GM18526 (cell line): ENCODE data around the gene USP48.

Experiments used
- POLR2A ChIP-seq: IDR thresholded peaks from 3 replicates; pipeline ENCODE4 v1.6.1; 2011; ENCODE audit not compliant: insufficient read length; ENCODE audit errors: extremely low read depth

USP48 gene

DNA sequence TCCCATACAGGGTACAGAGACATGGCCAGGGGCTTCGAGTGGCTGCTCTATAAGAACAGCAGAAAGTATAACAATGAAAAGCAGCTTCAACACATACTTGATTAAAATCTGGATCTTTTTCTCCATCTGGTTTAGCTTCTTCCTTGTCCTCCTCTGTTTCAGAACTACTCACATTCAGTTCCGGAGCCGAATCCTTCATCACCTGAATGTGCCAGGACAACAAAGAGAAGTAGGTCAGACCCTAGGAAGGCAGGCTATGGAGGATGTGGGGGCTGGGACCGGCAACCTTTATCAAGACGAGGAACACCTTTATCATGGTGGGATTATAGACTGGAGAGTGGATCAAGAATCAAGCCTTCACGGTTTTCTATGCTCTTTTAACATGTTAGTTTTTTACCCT, 81.5 kb downstream of the USP48 start:
- TF ChIP-seq POLR2A, result no peak

DNA sequence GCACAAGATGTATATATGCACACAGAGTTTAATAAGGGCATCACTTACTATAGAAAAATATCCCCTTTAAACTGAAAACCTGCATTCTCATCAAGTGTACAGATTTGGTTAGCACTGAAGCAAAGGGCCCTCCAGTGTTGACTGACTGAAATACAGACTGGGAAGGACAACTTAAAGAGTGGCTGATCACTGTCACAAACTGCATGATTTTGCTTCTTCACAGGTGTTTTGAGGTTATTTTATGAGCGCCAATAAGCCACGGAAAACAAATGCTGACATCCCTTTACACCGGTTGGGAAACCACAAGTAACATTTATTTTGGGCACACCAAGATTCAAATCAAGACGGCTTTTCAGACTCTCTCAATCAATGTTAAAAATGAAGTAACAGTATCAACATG, 82.9 kb downstream of the USP48 start:
- TF ChIP-seq POLR2A, result no peak

DNA sequence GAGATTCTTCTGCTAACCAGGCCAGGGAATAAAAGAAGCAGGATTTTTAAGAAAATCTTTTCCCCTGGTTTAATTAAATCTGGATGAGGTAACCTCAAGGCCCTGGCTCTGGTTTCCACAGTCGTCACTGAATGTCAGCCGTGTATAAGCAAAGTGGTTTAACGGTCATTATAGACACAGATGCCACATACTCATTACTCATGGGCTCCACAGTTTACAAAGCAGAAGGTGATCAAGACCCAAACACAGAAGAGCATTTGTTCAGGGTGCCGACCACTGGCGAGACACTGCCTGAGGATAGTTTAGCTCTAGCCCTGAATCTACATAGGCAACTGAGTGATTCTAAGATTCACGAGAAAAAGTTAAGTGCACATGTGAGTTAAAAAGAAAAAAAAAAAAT, 86.0 kb downstream of the USP48 start:
- TF ChIP-seq POLR2A, result no peak

DNA sequence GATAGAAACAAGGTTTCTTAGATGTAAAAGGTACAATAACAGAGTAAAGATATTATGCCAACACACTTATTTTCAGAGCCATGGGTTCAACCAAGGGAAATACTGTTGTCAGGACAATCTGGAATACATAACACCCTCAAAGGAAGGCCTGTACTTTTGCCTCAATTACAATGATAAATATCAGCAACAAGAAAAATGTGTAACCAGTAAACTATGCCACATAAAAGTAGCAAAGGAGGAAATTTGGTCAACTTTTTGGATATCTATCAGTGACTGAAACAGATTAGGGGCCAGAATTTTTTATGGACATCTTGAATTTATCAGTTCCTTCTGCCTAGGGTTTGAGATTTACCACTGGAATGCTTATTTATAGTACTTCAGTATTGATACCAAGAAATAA, 89.2 kb downstream of the USP48 start:
- no peak for TF ChIP-seq POLR2A

DNA sequence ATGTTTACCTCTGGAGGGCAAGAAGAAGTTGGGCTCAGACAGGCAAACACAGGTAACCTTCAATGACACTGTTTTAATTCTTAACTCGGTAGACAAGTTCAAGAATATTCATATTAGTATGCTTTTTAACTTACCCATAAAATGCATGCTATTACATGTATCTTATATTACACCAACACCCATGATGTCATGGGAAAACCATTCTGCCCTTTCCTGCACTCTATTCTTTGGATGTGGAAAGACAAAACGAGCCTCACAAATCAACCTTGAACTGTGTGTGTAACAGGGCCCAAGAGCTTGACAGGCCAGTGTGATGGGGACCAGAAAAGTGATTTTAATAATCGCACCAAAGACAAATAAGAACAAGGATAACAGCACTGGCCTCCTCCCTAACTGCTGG, 91.2 kb downstream of the USP48 start:
- no peak for TF ChIP-seq POLR2A

DNA sequence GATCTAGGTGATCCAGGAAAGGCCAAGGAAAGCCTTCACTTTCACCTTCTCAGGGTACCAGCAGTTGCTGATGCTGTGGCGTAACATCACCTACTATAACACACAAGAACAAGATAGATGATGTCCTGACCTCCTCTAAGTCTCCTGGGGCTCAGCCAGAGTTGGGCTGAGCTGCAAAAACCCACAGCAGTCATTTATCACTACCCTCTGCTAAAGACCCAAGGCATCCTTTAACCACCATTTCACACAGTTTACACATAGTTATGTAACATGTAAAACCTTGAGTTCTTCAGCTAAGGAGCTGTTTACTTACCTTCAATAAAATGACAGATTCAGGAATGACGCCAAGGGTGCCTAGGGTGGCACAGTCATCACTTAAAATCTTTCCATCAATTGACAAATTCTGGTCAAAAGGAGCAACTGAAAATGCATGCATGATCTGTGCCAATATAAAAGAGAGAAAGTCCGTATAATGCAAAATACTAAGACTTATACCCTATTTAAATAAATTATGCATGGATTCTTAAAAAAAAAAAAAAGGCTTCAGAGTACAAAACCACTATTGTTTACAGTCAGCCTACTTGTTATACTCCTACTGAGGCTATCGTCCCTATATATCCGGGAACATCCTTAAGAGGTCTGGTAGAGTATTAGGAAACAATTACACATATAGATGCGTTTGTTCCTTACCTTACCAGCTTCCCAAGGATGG, 93.1 kb downstream of the USP48 start:
- no peak for TF ChIP-seq POLR2A

DNA sequence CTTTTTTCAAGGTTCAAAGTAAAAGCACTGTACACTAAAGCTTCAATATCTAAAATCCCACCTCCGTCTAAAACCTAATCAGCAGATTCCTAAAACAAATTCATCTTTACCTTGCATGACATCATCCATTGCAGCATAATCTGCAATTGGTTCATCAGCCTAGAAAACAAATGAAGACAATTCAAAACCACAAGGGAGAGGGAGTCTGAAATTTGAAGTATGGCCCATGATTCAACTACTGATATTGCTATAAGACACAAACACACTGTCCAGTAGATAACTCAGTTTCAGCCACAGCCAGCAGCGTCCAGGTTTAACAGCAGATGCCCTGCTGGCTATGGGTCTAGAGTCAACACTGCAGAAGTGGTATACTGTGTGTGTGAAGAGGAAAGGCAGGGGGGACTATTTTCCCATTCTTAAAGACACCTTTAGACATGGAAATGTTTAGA, 95.8 kb downstream of the USP48 start:
- no peak for TF ChIP-seq POLR2A

DNA sequence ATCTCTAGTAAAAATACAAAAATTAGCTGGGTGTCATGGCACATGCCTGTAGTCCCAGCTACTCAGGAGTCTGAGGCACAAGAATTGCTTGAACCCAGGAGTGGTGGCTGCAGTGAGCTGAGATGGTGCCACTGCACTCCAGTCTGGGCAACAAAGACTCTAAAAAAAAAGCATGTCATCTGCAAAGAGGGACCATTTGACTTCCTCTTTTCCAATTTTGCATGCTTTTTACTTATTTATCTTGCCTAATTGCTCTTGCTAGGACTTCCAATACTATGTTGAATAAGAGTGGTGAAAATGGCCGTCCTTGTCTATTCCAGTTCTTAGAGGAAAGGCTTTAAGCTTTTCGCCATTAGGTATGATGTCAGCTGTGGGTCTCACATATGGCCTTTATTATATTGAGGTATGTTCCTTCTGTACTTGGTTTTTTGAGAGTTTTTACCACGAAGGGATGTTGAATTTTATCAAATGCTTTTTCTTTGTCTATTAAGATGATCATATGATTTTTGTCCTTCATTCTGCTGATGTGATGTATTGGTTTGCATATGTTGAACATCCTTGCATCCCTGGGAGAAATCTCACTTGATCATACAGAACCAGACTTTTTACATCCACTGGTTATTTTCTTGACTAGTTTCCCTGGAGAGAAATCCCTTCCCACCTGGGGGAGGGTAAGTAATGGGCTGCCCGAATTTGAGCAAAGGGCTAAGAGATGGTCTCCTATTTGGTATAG, 96.8 kb downstream of the USP48 start:
- TF ChIP-seq POLR2A, result no peak

DNA sequence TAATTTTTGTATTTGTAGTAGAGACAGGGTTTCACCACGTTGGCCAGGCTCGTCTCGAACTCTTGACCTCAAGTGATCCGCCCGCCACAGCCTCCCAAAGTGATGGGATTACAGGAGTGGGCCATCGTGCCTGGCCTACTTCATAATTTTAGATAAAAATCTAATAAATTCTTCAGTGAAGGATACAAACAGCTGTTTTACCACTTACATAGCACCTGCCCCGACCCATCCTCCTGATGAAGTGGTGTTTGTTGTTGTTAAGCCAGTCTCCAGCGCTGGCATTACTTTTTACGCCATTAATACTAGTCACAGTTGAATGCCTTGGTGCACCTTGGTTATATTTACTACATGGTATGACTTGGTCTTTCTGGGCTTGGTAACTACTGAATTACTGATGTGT, 101.5 kb downstream of the USP48 start:
- TF ChIP-seq POLR2A, result no peak

DNA sequence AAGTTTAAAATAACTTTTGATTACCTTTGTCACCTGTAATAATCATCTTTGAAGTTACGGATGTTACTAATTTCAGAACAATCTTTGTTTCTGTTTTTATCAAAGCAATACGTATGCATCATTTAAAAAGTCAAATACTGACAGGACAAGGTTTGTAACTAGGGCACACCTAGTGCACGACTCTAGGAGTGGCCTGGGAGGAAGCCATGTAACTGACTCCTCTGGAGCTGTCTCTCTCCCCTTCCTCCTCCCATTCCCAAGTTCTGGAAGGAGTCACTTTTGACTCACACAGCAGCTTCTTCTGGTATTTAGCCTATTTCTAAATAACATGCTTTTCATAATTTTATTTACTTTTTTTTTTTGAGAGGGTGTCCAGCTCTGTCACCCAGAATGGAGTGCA, 102.0 kb downstream of the USP48 start:
- TF ChIP-seq POLR2A, result no peak

DNA sequence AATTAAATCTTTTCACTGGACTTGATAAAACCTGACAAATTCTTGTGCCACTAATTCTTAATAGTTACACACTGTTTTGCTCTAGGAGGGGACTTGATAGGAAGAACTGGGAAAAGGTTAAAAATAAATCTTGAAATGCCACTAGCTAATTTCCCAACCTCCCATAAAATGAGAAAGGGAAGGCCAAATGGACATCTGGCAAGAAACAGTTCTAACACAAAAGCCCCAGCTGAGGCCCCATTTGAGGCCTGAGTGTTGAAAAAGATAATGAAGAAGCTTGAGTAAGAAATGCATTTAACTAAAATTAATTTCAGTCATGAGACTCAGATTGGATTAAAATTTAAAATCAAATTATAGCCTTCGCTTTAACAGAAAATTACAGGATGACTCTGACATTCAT, 102.6 kb downstream of the USP48 start:
- no peak for TF ChIP-seq POLR2A

DNA sequence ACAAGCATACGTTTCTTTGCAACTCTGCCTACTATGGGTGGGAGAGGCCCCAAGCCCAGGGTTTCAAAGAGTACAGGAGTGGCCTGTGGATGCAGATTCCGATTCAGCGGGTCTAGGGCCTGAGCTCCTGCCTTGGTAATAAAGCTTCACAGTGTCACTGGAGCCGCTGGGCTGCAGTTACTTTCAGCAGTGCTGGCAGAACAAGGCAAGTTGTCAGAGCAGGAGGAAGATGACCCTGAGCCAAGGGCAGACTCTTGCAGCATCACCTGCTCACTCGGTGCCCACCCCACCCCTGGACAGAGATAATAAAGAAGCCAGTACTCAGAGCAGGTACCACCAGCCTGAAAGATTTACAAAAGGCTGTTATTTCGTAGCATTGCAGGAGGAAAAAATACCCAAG, 105.8 kb downstream of the USP48 start:
- TF ChIP-seq POLR2A, result no peak

DNA sequence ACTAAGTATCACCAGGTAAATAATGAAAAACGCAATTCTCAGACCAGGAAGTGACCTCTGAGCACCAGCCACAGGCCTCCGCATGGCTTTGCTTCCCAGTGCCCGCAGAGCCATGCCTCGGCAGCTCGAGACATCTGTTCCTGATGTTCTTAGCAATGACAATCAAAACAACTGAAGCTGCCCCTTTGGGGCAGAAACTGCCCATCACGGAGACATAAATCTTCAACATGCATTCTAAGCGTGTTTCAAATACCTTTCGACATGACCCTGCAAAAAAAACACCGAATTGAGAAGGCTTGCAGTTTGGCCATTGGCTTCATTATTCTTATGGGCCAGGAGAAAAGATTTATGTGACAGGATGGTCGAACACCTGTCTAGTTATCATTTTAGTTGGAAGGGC, 108.0 kb downstream of the USP48 start:
- no peak for TF ChIP-seq POLR2A

DNA sequence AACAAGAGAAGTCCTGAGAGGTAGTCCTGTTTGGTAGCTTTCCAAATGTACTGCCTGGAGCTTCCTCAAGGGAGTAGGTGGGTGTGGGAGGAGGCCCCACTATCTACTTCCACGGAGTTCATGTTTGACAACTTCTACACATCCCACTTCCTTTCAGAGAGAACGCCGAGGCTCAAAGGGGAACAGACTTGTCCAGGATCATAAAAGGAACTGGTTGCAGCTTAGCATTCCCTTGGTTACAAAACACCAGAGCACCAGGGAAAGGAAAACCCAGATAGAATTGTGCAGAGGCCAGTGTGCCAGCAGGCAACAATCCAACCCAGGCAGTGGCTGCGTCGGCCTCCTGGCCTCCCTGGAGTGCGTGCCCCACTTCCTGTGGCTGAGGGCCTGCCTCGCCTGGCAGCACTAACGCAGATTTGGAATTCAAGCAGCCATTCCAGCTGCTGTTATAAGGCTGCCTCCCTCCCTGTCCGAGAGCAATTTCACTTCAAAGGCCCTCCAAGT, 109.6 kb downstream of the USP48 start:
- TF ChIP-seq POLR2A, result no peak

DNA sequence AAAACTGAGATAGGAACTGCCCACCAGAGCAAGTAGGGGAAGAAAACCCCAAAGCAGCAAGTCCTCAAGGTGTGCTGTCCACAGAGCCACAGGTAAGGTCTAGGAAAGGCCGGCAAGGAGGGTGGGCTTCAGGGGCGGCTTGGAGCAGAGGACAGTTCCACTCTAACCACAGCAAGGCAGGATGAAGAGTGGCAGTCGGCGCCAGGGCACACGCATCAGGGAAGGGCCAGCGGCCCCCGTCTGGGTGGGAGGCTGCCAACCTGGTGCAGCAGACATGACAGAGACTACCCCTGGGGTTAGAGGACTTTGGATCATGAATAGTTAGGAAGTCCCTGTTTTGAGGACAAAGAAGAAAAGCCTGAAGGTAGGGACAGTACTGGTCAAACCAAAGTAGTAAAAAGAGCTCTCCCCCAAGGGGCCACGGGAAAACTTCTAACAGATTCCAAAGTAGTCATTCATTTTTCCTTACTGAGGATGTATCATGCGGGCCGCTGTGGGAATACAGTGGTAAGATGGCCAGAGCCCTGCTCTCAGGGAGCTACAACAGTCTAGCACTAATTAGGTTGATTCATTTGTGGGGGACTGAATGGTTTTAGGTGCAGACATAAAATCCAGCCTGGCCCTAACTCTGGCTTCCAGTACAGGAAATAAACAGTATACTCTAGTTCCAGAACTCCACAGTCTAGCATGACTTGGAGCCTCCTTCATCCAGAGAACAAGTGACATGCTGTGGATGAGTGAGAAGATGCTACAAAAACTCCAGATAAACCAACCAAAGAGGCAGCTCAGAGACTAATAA, 110.3 kb downstream of the USP48 start:
- no peak for TF ChIP-seq POLR2A

DNA sequence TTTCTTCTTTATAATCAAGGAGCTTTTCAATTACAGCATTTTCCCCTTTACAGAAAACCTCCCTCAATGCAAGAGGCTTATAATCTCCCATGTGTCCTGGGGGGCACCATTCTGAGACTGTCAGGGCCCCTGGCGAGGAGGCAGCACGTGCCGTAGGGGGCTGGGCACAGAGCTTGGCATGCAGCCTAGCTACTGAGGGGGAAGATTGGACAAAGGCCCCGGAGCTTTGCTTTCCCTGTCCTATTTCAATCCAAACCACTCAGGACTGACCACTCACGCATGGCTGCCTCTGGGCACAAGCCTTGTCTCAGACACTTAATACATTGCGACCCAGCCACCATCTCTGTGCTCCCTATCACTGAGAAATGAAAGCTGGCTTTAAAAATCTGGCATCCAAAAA, 111.0 kb downstream of the USP48 start:
- TF ChIP-seq POLR2A, result no peak
